HG03103 (cell line): Measurements from ENCODE around the gene ISYNA1.

ENCODE experiments used
- ATAC-seq: cut with Tn5 transposase; IDR thresholded peaks from one replicate; pipeline ENCODE4 v1.9.1; 2021; ENCODE audit warnings: low read depth; ENCODE audit not compliant: unreplicated experiment

ISYNA1 gene

DNA sequence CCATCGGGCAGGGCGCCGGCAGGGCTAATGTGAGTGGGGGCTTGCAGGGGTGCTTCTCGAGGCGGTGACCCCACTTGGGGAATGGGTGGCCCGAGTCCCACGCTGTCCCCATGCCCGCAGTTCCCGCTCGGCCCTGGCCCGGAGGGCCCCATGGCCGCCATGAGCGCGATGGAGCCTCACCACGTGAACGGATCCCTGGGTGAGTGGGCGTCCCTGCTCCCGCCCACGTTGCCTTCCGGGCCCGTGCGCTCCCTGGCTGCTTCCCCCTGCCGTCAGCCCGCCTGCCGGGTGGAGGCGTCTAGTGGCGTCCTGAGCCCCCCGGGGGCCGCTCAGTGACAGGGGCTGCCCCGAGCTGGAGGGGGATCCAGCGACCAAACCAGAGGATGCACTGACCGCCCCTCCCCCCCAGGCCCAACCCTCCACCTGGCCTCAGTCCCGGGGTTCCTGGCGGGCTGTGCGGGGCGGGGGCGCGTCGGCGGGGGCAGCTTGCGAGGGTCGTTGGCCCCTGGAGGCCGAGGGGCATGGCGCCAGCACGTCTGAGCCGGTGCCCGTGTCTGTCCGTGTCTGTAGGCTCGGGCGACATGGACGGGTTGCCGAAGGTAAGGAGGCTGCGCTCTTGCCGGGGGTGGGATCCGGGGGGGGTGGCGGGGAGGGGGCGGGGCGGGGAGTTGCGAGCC is 4.8 kb downstream of the ISYNA1 start:
- ATAC-seq, result no peak

DNA sequence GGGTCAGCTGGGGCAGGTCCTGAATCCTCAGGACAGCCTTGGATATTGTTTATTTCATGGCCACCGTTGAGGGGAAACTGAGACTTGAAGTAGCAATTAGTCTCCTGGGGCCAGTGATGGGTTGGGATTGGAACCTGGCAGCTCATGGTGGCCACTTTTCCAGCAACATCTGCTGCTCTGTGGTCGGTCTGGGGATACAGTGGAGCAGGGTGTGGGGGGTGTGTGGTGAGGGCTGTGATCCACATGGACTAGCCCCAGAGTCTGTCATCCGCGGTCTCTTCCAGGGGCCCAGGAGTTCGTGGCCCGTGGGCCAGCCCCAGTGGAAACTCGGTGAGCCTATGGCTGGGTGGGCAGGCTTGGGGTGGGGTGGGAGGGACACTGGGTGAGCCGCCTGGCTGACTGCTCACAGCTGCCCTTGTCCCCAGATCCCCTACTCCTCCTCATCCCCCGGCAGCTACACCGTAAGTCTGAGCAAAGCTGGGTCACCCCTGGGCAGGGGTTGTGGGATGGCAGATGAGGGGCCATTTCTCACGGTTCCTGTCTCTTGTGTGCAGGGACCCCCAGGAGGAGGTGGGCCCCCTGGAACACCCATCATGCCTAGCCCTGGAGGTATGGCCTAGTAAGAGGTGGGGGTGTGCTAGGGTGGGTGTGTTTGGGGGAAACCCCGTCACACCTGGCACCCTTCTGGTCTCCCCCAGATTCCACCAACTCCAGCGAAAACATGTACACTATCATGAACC is 5.5 kb downstream of the ISYNA1 start:
- ATAC-seq, result no peak

- no peak for ATAC-seq
Measured at GRCh38 chr19:18431351-18432197, 6.4 kb downstream of the ISYNA1 start.

DNA sequence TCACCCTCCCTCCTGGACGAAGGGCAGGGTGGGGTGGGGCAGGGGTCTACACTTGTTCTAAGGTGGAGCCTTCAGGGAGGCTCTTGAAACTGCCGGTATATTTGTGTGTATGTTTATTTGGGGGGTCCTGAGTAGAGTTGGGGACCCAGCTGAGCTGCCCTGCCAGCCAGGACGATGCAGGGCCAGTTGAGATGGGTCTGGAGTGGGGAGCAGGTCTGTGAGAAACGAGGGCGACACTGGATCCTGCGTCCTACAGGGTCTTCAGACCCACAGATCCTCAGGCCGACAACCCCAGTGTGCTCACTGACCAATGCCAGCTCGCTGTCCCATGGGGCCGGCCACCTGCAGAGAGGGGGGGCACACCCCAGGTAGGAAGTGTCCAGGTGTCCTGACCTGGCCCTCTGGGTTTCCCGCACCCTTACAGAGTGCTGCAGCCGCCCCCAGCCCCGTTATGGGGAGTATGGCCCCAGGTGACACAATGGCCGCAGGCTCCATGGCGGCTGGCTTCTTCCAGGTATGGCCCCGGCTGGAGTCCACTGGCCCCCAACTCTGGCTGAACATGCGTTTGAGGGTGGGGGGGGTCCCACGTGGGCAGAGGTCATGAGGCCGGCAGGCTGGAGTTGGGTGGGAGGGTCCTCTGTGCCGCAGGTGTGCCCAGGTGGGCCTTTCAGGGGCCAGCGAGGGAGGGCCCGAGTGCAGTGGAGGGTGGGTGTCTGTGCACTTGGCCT is 7.4 kb downstream of the ISYNA1 start:
- ATAC-seq, result no peak

- no peak for ATAC-seq
Measured at GRCh38 chr19:18429717-18430416, 8.1 kb downstream of the ISYNA1 start.

DNA sequence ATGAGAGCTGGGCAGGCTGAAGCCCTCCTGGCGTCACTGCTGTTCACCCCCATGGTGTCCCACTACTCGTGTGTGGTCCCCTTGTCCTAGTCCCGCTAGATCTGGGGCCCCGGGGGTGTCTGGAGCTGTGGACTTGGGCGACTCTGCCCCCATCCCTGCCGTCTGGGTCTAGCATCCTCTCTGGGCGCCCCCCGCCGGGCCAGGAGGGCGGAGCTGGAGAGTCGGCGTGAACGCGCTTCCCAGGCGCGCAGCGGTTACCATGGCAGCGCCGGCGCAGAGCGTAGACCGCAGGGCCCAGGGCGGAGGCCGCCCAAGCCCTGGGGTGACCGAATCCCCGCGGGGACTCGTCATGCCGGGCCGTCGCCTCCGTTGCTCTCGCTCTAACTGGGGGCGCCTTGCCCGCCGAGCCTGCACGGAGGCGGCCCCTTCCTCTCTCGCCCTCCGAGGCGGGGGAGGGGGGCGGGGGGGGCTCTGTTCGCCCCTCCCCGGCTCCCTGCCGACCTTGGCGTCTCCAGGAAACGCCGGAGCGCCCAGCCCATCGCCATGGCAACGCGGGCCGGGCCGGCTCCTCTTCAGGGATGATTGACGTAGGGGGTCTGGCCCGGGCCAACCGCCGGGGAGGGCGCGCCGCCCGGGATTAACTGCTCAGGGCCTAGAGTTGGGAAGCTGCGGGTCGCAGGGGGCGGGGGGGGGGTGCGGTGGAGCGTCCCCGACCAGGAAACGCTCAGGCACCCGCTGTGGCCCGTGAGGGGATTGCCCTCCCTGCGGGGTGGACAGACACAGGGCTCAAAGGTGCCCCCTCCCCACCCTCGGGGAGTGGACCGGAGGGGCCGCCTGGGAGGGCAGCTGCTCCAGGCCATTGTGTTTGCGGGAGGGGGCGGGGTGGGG is 8.9 kb downstream of the ISYNA1 start:
- ATAC-seq, result peak; percentile 49

DNA sequence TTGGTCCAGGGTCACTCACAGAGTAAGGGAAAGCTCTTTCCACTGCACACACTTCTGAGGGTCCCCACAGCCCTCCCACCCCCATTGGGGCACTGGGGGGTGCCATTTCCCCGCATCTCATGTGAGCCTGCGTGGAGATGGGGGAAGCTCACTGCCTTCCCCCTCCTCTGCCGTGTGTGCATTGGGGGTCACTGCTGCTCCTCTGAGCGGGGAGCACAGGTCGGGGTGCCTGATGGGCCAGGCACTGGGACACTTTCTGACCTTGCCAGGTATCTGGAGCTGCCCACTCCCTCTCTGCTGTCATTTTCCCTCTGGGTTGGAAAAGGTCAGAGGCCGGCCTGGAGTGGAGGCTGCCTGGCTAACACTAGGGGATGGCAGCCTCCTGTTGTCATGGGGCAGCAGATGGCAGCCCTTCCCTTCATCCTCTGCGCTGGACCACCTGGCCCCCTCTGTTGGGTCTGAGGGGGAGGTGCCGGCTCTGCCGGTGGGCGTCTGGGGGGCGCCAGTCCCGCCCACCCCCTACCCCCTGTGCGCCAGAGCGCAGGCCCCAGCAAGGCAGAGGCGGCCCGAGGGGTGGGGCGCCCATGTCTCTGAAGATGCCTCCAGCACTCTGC is 9.7 kb downstream of the ISYNA1 start:
- no peak for ATAC-seq

- no peak for ATAC-seq
Measured at GRCh38 chr19:18427743-18428113, 10.2 kb downstream of the ISYNA1 start.

GRCh38 chr19:18427080-18427742 is 10.7 kb downstream of the ISYNA1 start:
- no peak for ATAC-seq

DNA sequence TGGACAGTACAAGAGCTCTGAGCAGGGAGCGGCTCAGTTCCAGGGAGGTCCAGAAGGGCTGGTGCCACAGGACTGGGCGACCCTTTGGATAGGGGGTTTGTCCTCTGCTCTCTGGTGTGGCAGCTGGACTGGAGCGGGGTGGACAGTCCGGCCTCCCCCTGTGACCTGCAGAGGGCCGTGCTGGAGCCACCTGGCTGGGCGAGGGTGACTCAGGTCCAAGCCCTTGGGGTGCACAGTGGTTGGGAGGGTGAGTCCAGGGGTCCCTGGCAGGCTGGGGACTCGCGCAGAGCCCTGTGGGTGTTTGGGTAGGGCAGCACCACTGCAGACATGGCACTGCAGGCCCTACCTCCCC is 11.5 kb downstream of the ISYNA1 start:
- ATAC-seq, result no peak

DNA sequence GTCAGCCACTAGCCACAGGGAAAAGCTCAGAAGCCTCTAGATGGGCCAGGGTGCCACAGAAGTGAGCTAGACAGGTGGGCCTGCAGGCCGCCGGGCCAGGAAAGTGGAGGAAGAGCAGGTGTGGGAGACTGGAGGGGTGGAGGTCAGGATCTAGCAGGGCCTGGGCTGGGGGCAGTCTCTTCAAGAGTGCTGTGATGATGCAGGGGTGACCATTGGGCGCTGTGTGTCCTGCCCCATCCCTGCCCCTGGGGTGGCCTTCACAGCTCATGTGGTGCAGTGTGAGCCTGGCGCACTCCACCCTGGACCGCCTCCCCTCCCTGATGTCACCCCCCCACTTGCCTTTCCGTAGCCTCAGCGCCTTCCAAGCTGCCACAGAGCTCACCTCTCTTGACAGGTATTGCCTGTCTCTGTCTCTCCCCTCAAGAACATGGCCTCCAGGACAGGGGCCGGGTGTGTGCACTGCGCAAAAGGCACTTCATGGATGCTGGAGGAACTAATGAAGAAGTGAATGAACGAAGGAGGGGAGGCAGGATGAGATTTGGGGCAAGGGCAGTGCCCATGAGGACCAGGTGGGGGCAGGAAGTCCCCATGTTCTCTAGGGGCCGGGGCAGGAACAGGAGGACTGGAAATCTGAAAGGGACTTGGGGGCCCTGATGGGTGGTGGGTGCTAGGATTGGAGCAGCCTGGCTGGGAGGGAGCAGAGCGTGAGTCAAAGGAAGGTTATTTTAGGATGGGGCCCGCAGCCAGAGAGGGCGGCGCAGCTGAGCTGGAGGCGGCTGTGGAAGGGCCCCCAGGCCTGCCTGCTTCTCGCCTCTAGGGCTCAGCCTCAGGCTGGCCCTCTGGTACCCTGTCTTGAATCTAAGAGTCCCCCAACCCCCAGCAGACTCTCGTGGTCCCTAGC is 12.2 kb downstream of the ISYNA1 start:
- ATAC-seq, result no peak

- ATAC-seq, result no peak
Measured at GRCh38 chr19:18424890-18425514, 12.9 kb downstream of the ISYNA1 start.

- ATAC-seq, result no peak
Measured at GRCh38 chr19:18424122-18424889, 13.6 kb downstream of the ISYNA1 start.

- no peak for ATAC-seq
Measured at GRCh38 chr19:18423258-18424020, 14.5 kb downstream of the ISYNA1 start.

GRCh38 chr19:18422530-18423191 is 15.3 kb downstream of the ISYNA1 start:
- no peak for ATAC-seq
